Natural killer cell (primary cell): Measurements from ENCODE around the gene CDKN2B-AS1. TPM values are rescaled to one million over a fixed set of nuclear protein-coding genes. Genes with fewer than 3 reads are reported as not detected.
"Not testable (repeated sequence)": the region's sequence is repeated elsewhere in the genome, so short reads cannot be mapped to it uniquely, and the experiment has no call there.

Experiments used
- ATAC-seq, 3 donors: fragments of 150-1000 bp in 2 of 3; fragments of 200-7000 bp in 1 of 3; cut with Tn5 transposase; 1 replicate in 1 of 3; 2 replicates in 2 of 3; pipeline ENCODE4 v1.10.0; 2021; ENCODE audit warnings: mild to moderate bottlenecking in 2 of 3, moderate library complexity in 2 of 3
- DNase-seq, 2 donors: peaks; one replicate each; pipeline versions ENCODE4 v3.0.0 to v3.0.0-alpha.2; 2013 to 2021; ENCODE audit warnings: mixed read lengths in 1 of 2
- H3K27ac ChIP-seq: one replicate; pipeline ENCODE4 v1.5.1; 2013; ENCODE audit warnings: mild to moderate bottlenecking, low read length
- H3K27me3 ChIP-seq: one replicate; pipeline ENCODE4 v1.6.1; 2013; ENCODE audit warnings: low read length; ENCODE audit not compliant: control insufficient read depth, insufficient read depth
- H3K36me3 ChIP-seq: one replicate; pipeline ENCODE4 v1.6.1; 2013; ENCODE audit warnings: low read length; ENCODE audit not compliant: control insufficient read depth, insufficient read depth
- H3K4me1 ChIP-seq: one replicate; pipeline ENCODE4 v1.6.1; 2013; ENCODE audit warnings: low read length; ENCODE audit not compliant: control insufficient read depth, insufficient read depth
- H3K4me3 ChIP-seq: one replicate; pipeline ENCODE4 v1.5.1; 2013; ENCODE audit warnings: low read length
- H3K9me3 ChIP-seq: one replicate; pipeline ENCODE4 v1.6.1; 2013; ENCODE audit warnings: low read length; ENCODE audit not compliant: control insufficient read depth, insufficient read depth
- H3K27ac Mint-ChIP-seq, 2 donors: one replicate each; pipeline ENCODE4 v1.8.0; 2022; ENCODE audit warnings: mild to moderate bottlenecking in 2 of 2, mixed read lengths in 2 of 2, moderate library complexity in 1 of 2
- H3K27me3 Mint-ChIP-seq, 2 donors: one replicate each; pipeline ENCODE4 v1.8.0; 2022; ENCODE audit warnings: low read depth in 2 of 2, mixed read lengths in 2 of 2
- H3K36me3 Mint-ChIP-seq: one replicate; pipeline ENCODE4 v1.8.0; 2022; ENCODE audit warnings: mixed read lengths
- H3K4me1 Mint-ChIP-seq, 2 donors: one replicate each; pipeline ENCODE4 v1.8.0; 2022; ENCODE audit warnings: mixed read lengths in 2 of 2
- H3K4me3 Mint-ChIP-seq: one replicate; pipeline ENCODE4 v1.8.0; 2022; ENCODE audit warnings: mild to moderate bottlenecking, moderate library complexity, mixed read lengths
- H3K9me3 Mint-ChIP-seq, 2 donors: one replicate each; pipeline ENCODE4 v1.8.0; 2022; ENCODE audit warnings: mixed read lengths in 2 of 2
- WGBS: methylation state at CpG from one replicate; pipeline ENCODE4 v1.1.7; 2013; ENCODE audit warnings: missing lambda C conversion rate; ENCODE audit not compliant: insufficient coverage; 5-methylcytosine and 5-hydroxymethylcytosine counted together
- intact Hi-C: fragments of 100-400 bp; cut with micrococcal nuclease; formaldehyde crosslinking; loops from one replicate; pipeline ENCODE4 v1.14.2; 2022
- total RNA-seq, 4 donors: library from RNA; stranded (reverse); fragments of 120-200 nt in 1 of 4; gene quantifications; one replicate each; pipeline versions ENCODE4 v1.2.3 to v1.2.4, GENCODE V29; 2013 to 2022
- TF ChIP-seq, protein P1 (sequence below): fragments of 200-600 bp; IDR thresholded peaks from one replicate; pipeline ENCODE4 v1.8.0; 2022; ENCODE audit warnings: antibody characterized with exemption

Gene CDKN2B-AS1
- total RNA-seq, 3 donors from 2014 or later (not counting 1 experiment from before 2014, with no cell fraction given) = 2.6 to 4.3 (median 3.1) TPM

DNA sequence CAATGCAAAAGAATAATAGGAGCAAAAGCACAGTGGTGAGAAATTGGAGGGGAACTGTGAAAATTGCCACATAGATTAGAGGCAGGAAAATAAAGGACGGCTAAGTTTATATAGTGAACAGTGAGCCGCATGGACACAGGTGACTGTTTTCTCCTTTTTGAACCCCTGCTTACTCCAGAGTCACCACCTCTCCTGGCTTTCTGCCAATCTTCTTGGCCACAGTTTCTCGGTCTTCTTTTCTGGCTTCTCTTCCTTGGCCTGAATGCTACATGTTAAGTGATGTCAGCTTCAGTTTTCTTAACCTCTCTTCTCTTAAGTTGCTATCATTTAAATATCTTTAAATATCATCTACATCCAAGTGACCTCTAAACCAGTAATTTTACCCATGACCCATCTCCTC lies 61.8 kb downstream of the CDKN2B-AS1 start:
- peaks cover 0 to 4% of the 10 kb centered on the region in 2 donors for H3K27me3 Mint-ChIP-seq
- no peak overlapping the region for H3K4me3 Mint-ChIP-seq
- ATAC-seq = no peak
- H3K9me3 Mint-ChIP-seq = no peaks in the 10 kb centered on the region
- Histone ChIP-seq H3K4me3 (no peak overlapping the region), H3K27ac (no peak overlapping the region), H3K36me3 (no peaks in the 10 kb centered on the region), H3K27me3 (no peaks in the 10 kb centered on the region), H3K4me1 (no peaks in the 10 kb centered on the region), H3K9me3 (no peaks in the 10 kb centered on the region)
- 73% methylated on average over 3 of the region's 3 CpGs for WGBS
- H3K4me1 Mint-ChIP-seq = peaks cover 1 to 8% of the 10 kb centered on the region in 2 donors
- intact Hi-C loops = no loop called here
- H3K36me3 Mint-ChIP-seq = no peaks in the 10 kb centered on the region
- no peak overlapping the region for H3K27ac Mint-ChIP-seq
- TF ChIP-seq, protein P1, sequence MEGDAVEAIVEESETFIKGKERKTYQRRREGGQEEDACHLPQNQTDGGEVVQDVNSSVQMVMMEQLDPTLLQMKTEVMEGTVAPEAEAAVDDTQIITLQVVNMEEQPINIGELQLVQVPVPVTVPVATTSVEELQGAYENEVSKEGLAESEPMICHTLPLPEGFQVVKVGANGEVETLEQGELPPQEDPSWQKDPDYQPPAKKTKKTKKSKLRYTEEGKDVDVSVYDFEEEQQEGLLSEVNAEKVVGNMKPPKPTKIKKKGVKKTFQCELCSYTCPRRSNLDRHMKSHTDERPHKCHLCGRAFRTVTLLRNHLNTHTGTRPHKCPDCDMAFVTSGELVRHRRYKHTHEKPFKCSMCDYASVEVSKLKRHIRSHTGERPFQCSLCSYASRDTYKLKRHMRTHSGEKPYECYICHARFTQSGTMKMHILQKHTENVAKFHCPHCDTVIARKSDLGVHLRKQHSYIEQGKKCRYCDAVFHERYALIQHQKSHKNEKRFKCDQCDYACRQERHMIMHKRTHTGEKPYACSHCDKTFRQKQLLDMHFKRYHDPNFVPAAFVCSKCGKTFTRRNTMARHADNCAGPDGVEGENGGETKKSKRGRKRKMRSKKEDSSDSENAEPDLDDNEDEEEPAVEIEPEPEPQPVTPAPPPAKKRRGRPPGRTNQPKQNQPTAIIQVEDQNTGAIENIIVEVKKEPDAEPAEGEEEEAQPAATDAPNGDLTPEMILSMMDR = no peak
- no peak for DNase-seq

DNA sequence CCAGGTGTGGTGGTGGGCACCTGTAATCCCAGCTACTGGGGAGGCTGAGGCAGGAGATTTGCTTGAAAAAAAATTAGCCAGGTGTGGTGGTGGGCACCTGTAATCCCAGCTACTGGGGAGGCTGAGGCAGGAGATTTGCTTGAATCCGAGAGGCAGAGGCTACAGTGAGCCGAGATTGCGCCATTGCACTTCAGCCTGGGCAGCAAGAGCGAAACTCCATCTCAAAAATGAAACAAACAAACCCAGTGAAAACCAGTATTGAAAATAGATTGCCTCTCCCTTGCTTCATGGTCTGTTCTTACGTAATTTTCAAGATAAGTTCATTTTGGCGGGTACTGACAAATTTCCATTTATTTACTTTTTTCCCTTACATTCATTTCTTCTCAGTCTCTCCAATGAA lies 63.4 kb downstream of the CDKN2B-AS1 start:
- H3K27me3 Mint-ChIP-seq, ATAC-seq, H3K9me3 ChIP-seq, H3K27ac ChIP-seq, DNase-seq, H3K27me3 ChIP-seq, H3K4me3 ChIP-seq, intact Hi-C loops, H3K36me3 ChIP-seq, H3K9me3 Mint-ChIP-seq, H3K27ac Mint-ChIP-seq, H3K36me3 Mint-ChIP-seq, H3K4me3 Mint-ChIP-seq, H3K4me1 Mint-ChIP-seq, H3K4me1 ChIP-seq: not testable (repeated sequence)
- WGBS = 98% methylated on average over 6 of the region's 6 CpGs

DNA sequence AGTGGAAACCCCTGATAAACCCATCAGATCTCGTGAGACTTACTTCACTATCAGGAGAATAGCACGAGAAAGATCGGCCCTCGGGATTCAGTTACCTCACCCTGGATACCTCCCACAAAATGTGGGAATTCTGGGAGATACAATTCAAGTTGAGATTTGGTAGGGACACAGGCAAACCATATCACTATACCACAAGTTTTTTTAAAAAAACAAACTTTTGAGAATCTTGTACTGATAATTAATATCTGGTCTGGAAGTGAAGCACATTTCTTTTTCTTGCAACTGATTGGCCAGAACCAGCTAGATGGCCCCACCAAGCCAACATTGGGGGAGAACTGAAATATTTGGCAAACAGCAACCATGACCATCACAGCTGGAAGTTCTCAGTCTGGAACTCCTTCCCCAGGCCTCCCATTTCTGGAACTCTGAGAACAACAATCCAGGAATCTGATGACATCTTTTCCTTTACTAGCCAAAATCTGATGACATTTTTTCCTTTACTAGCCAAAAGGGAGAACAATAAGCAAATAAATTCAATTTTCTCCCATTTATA lies 66.3 kb downstream of the CDKN2B-AS1 start:
- no peaks in the 10 kb centered on the region for H3K36me3 Mint-ChIP-seq
- H3K4me1 Mint-ChIP-seq = no peaks in the 10 kb centered on the region
- Histone ChIP-seq H3K27me3 (no peaks in the 10 kb centered on the region), H3K4me3 (no peak overlapping the region), H3K9me3 (no peaks in the 10 kb centered on the region), H3K4me1 (no peaks in the 10 kb centered on the region), H3K27ac (no peak overlapping the region), H3K36me3 (no peaks in the 10 kb centered on the region)
- TF ChIP-seq, protein P1 = no peak
- peaks cover 9 to 21% of the 10 kb centered on the region in 2 donors for H3K27me3 Mint-ChIP-seq
- intact Hi-C loops = no loop called here
- H3K27ac Mint-ChIP-seq = no peak overlapping the region
- no peak for DNase-seq
- H3K4me3 Mint-ChIP-seq = no peak overlapping the region
- H3K9me3 Mint-ChIP-seq = no peaks in the 10 kb centered on the region
- ATAC-seq = no peak
- no CpG with 5 or more reads among the region's 4 CpGs for WGBS

DNA sequence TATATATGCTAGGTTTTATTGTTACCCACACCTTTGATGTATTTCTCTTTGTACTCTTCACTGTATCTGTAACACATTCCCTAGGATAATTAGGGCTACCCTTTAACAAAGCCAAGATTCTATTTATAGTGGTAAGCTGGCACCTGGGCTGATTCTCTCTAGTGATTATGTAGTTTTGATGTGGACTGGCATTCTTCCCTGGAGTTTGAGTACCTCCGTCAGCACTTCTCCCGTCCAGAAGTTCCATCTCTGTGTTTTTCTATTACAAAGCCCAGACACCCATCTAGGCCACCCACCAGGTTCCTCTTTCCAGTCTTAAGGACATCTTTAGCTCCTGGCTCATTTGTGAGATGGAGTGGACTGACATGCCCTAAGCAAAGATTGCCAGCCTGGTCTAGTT lies 70.4 kb downstream of the CDKN2B-AS1 start:
- WGBS = 92% methylated on average over 2 of the region's 2 CpGs
- Mint-ChIP-seq H3K4me1 (no peaks in the 10 kb centered on the region), H3K27me3 (peaks cover 12 to 21% of the 10 kb centered on the region in 2 donors), H3K4me3 (no peak overlapping the region), H3K9me3 (no peaks in the 10 kb centered on the region), H3K27ac (no peak overlapping the region), H3K36me3 (no peaks in the 10 kb centered on the region)
- no peak for DNase-seq
- H3K4me3 ChIP-seq = no peak overlapping the region
- TF ChIP-seq, protein P1 = no peak
- no peak for ATAC-seq
- intact Hi-C loops = no loop called here
- no peaks in the 10 kb centered on the region for H3K27me3 ChIP-seq
- H3K9me3 ChIP-seq = no peaks in the 10 kb centered on the region
- H3K4me1 ChIP-seq = no peaks in the 10 kb centered on the region
- H3K36me3 ChIP-seq = no peaks in the 10 kb centered on the region
- no peak overlapping the region for H3K27ac ChIP-seq
